Measurements from ENCODE around the gene RSL24D1.
"Not testable (repeated sequence)": the region's sequence is repeated elsewhere in the genome, so short reads cannot be mapped to it uniquely, and the experiment has no call there.

Gene RSL24D1

GRCh38 chr15:55170361-55170760 lies 26.4 kb downstream of the RSL24D1 start:
- no peaks in the 10 kb centered on the region for H3K4me1 ChIP-seq
- H3K9me3 ChIP-seq = no peaks in the 10 kb centered on the region
- no peak overlapping the region for H3K27ac ChIP-seq
- no peak overlapping the region for H3K4me2 ChIP-seq
- H3K27me3 ChIP-seq = no peaks in the 10 kb centered on the region
- no peaks in the 10 kb centered on the region for H3K36me3 ChIP-seq
- no peak overlapping the region for H3K4me3 ChIP-seq
- no peaks in the 10 kb centered on the region for H4K20me1 ChIP-seq
- H3K9ac ChIP-seq = no peak overlapping the region
- TF ChIP-seq Cebpa-rat (IDR thresholded peaks at IDR 0.05) = no peak

DNA sequence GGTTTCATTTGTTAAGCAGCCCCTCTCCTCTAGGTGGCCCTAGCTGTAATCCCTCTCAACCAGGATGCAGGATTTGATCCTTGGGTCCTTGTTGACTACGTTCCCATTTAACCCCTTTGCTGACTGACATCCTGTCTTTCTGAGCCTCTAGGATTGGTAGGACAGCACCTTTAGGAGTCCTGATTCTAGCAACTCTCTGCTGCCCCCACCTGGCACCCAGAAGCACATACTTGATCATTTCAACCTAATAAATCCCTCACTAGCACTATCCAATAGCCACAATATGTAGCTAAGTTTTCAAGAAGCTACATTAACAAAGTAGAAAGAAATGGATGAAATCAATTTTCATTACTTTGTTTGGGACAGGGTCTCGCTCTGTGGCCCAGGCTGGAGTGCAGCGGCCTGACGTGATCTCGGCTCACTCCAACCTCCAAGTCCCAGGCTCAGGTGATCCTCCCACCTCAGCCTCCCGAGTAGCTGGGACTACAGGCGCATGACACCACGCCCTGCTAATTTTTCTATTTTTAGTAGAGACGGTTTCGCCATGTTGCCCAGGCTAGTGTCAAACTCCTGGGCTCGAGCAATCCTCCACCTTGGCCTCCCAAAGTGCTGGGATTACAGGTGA lies 28.3 kb downstream of the RSL24D1 start:
- H3K9ac ChIP-seq = no peak overlapping the region

DNA sequence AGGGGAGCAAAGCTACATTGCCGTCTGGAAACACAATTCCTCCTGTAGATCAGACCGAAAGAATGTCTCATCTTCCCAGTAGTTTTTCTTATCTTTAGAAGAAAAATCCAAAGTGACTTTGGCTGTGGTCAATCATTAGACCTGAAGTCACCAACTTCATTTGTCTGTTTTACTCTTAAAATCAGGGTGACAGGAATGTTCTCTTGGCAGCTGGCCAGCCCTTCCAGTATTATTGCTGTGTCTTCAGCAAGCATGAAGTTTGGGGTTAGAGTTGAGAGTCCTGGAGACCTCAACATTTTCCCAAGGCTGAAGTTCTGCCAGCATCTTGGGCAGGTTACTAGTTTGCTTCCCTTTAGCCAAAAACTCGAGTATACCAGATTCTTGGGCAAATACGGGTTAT lies 32.5 kb downstream of the RSL24D1 start:
- H3K36me3 ChIP-seq = no peaks in the 10 kb centered on the region
- H3K9ac ChIP-seq = no peak overlapping the region
- H3K4me3 ChIP-seq = no peak overlapping the region
- no peak overlapping the region for H3K4me2 ChIP-seq
- H4K20me1 ChIP-seq = no peaks in the 10 kb centered on the region
- no peaks in the 10 kb centered on the region for H3K4me1 ChIP-seq
- H3K27ac ChIP-seq = no peak overlapping the region
- TF ChIP-seq Cebpa-rat (IDR thresholded peaks at IDR 0.05) = no peak
- H3K27me3 ChIP-seq = no peaks in the 10 kb centered on the region
- no peaks in the 10 kb centered on the region for H3K9me3 ChIP-seq

More for the DNA sequence above, 28.3 kb downstream of the RSL24D1 start:
- Histone ChIP-seq H3K4me1 (no peaks in the 10 kb centered on the region), H3K36me3 (no peaks in the 10 kb centered on the region), H3K4me3 (no peak overlapping the region), H3K9me3 (no peaks in the 10 kb centered on the region), H3K4me2 (no peak overlapping the region), H4K20me1 (no peaks in the 10 kb centered on the region), H3K27ac (no peak overlapping the region), H3K27me3 (no peaks in the 10 kb centered on the region)
- TF ChIP-seq Cebpa-rat (IDR thresholded peaks at IDR 0.05) = no peak

- Histone ChIP-seq H3K36me3 (no peaks in the 10 kb centered on the region), H3K4me2 (no peak overlapping the region), H3K4me1 (no peaks in the 10 kb centered on the region), H3K9me3 (no peaks in the 10 kb centered on the region), H3K27ac (no peak overlapping the region), H3K4me3 (no peak overlapping the region), H4K20me1 (no peaks in the 10 kb centered on the region), H3K27me3 (no peaks in the 10 kb centered on the region), H3K9ac (no peak overlapping the region)
- no peak for TF ChIP-seq Cebpa-rat (IDR thresholded peaks at IDR 0.05)
Measured at GRCh38 chr15:55151631-55152030, 45.1 kb downstream of the RSL24D1 start.

DNA sequence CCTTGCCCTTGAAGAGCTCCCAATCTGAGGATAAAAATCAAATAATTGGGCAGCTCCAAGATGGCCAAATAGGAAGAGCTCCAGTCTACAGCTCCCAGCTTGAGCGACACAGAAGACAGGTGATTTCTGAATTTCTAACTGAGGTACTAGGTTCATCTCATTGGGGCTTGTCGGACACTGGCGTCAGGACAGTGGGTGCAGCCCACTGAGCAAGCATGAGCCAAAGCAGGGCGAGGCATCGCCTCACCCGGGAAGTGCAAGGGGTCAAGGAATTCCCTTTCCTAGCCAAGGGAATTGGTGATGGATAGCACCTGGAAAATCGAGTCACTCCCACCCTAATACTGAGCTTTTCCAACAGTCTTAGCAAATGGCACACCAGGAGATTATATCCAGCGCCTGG lies 53.6 kb downstream of the RSL24D1 start:
- not testable (repeated sequence) for H3K4me3 ChIP-seq, H3K36me3 ChIP-seq

GRCh38 chr15:55133972-55134371 lies 62.8 kb downstream of the RSL24D1 start:
- Histone ChIP-seq H3K9me3 (peaks cover 35% of the 10 kb centered on the region), H4K20me1 (no peaks in the 10 kb centered on the region), H3K4me1 (no peaks in the 10 kb centered on the region), H3K36me3 (no peaks in the 10 kb centered on the region), H3K4me3 (no peak overlapping the region), H3K4me2 (no peak overlapping the region), H3K27ac (no peak overlapping the region), H3K9ac (no peak overlapping the region), H3K27me3 (no peaks in the 10 kb centered on the region)
- TF ChIP-seq Cebpa-rat (IDR thresholded peaks at IDR 0.05) = no peak

More for the DNA sequence above, 53.6 kb downstream of the RSL24D1 start:
- H3K27ac ChIP-seq, H4K20me1 ChIP-seq, H3K9ac ChIP-seq, H3K4me1 ChIP-seq, H3K9me3 ChIP-seq, H3K4me2 ChIP-seq, H3K27me3 ChIP-seq: not testable (repeated sequence)

DNA sequence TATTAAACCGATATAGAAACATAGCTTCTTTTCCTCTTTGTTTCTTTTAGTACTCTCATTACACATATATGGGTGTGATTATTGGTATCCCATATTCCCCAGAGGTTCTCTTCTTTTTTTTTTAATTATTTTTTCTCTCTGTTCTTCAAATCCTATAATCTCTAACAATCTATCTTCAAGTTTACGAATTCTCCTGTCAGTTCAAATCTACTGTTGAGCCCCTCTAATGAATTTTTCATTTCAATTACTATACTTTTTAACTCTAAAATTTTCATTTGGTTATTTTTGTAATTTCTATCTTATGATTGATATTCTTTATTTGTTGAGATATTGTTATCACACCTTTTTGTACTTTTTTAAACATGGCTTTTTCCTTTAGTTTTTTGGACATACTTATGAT lies 64.1 kb downstream of the RSL24D1 start:
- TF ChIP-seq Cebpa-rat (IDR thresholded peaks at IDR 0.05) = no peak
- H3K4me1 ChIP-seq = no peaks in the 10 kb centered on the region
- no peaks in the 10 kb centered on the region for H3K27me3 ChIP-seq
- no peak overlapping the region for H3K4me2 ChIP-seq
- no peak overlapping the region for H3K9ac ChIP-seq
- H4K20me1 ChIP-seq = no peaks in the 10 kb centered on the region
- H3K36me3 ChIP-seq = no peaks in the 10 kb centered on the region
- no peak overlapping the region for H3K27ac ChIP-seq
- H3K9me3 ChIP-seq = peaks cover 35% of the 10 kb centered on the region
- H3K4me3 ChIP-seq = no peak overlapping the region
